Activated T-cell treated with anti-CD3 and anti-CD28 coated beads for 24 hours (primary cell): ENCODE data around the gene SNN.

Experiments used
- DNase-seq: peaks from one replicate; pipeline ENCODE4 v3.0.0-alpha.2; 2020; ENCODE audit warnings: low read depth

SNN gene

GRCh38 chr16:11635113-11635652 lies 33.1 kb upstream of the SNN start:
- no peak for DNase-seq

- no peak for DNase-seq
These were observed 32.5 kb upstream of the SNN start for GRCh38 chr16:11635679-11636171.

GRCh38 chr16:11636172-11636721 lies 32.0 kb upstream of the SNN start:
- DNase-seq, result no peak

GRCh38 chr16:11637320-11637719 lies 30.9 kb upstream of the SNN start:
- no peak for DNase-seq

GRCh38 chr16:11638140-11638539 lies 30.1 kb upstream of the SNN start:
- no peak for DNase-seq

GRCh38 chr16:11639008-11639562 lies 29.2 kb upstream of the SNN start:
- no peak for DNase-seq

- no peak for DNase-seq
These were observed 28.0 kb upstream of the SNN start for GRCh38 chr16:11639925-11640899.

GRCh38 chr16:11640987-11641817 lies 27.1 kb upstream of the SNN start:
- DNase-seq, result no peak

GRCh38 chr16:11642765-11643116 lies 25.5 kb upstream of the SNN start:
- no peak for DNase-seq

GRCh38 chr16:11649276-11649675 lies 19.0 kb upstream of the SNN start:
- DNase-seq, result no peak

- DNase-seq, result no peak
These were observed 17.3 kb upstream of the SNN start for GRCh38 chr16:11650641-11651591.

GRCh38 chr16:11651796-11652195 lies 16.5 kb upstream of the SNN start:
- no peak for DNase-seq

- no peak for DNase-seq
These were observed 12.6 kb upstream of the SNN start for GRCh38 chr16:11655655-11656054.

- no peak for DNase-seq
These were observed 10.7 kb upstream of the SNN start for GRCh38 chr16:11657556-11657955.

- DNase-seq, result no peak
These were observed 9.2 kb upstream of the SNN start for GRCh38 chr16:11658896-11659708.

- no peak for DNase-seq
These were observed 7.7 kb upstream of the SNN start for GRCh38 chr16:11660565-11660964.

- no peak for DNase-seq
These were observed 5.7 kb upstream of the SNN start for GRCh38 chr16:11662582-11662981.

- no peak for DNase-seq
These were observed 3.2 kb upstream of the SNN start for GRCh38 chr16:11665071-11665491.

- DNase-seq, result no peak
These were observed 1.9 kb upstream of the SNN start for GRCh38 chr16:11666103-11667055.
